ENCODE data around the gene APOL6. TPM values are rescaled to one million over a fixed set of nuclear protein-coding genes. Genes with fewer than 3 reads are reported as not detected.
A peak's percentile ranks its signal among the peaks of the same experiment; 100 is the strongest.

The APOL6 gene
- total RNA-seq, 1 donor from 2014 or later, result 4.8 TPM

DNA sequence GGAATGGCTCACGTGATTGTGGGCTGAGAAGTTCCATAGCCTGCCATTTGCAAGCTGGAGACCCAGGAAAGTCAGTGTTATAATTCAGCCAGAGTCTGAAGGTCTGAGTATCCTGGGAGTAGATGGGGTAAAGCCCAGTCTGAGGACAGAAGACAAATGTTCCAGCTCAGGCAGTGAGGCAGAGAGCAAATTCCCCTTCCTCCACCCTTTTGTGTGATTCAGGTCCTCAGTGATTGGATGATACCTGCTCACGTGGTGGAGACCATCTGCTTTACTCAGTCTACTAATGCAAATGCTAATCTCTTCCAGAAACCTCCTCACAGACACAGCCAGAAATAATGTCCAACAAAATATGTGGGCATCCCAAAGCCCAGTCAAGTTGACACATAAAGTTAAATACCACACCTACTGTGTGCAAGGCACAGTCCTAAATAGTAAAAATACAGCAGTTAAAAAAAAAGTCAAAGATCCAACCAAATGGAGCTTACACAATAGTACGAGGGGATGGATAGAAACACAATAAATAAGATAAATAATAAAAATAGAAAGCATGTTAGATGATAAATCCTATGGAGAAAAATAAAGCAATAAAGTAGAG, 13.2 kb upstream of the APOL6 start:
- H3K4me3 ChIP-seq, result no peak overlapping the region
- no peaks in the 10 kb centered on the region for H3K36me3 ChIP-seq
- no peak for DNase-seq
- H3K27ac ChIP-seq (replicated peaks), result no peak overlapping the region
- no peaks in the 10 kb centered on the region for H3K9me3 ChIP-seq (replicated peaks)
- no peaks in the 10 kb centered on the region for H3K27me3 ChIP-seq (ENCODE audit: low read depth)
- H3K4me1 ChIP-seq, result peaks cover 31% of the 10 kb centered on the region
- intact Hi-C loops (cut with micrococcal nuclease), result no loop called here
- TF ChIP-seq, protein P1, sequence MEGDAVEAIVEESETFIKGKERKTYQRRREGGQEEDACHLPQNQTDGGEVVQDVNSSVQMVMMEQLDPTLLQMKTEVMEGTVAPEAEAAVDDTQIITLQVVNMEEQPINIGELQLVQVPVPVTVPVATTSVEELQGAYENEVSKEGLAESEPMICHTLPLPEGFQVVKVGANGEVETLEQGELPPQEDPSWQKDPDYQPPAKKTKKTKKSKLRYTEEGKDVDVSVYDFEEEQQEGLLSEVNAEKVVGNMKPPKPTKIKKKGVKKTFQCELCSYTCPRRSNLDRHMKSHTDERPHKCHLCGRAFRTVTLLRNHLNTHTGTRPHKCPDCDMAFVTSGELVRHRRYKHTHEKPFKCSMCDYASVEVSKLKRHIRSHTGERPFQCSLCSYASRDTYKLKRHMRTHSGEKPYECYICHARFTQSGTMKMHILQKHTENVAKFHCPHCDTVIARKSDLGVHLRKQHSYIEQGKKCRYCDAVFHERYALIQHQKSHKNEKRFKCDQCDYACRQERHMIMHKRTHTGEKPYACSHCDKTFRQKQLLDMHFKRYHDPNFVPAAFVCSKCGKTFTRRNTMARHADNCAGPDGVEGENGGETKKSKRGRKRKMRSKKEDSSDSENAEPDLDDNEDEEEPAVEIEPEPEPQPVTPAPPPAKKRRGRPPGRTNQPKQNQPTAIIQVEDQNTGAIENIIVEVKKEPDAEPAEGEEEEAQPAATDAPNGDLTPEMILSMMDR (IDR thresholded peaks at IDR 0.05; ENCODE audit: borderline replicate concordance), result no peak

DNA sequence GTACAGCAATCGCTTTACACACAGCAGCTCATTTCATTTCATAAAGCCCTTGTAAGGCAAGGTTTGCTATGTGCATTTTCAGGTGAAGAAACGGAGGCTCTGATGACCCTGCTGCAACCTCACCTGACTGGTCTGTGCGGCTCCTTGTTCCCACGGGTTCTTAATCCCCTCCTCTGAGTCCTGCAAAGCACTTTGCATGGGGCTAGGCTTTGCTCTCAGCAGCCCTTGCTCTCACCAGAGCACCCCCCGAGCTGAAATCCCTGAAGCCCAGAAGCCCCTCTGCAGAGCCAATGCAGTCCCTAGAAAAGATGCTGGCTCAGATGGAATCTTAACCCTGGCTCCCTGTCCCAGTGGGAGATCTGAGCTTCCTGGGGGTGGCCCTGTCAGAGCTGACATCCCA, 11.0 kb upstream of the APOL6 start:
- TF ChIP-seq, protein P1 (IDR thresholded peaks at IDR 0.05; ENCODE audit: borderline replicate concordance), result no peak
- intact Hi-C loops (cut with micrococcal nuclease), result no loop called here
- Histone ChIP-seq H3K27ac (replicated peaks) (peak overlapping the region; percentile 93), H3K4me1 (peaks cover 46% of the 10 kb centered on the region), H3K9me3 (replicated peaks) (no peaks in the 10 kb centered on the region), H3K36me3 (no peaks in the 10 kb centered on the region), H3K4me3 (no peak overlapping the region), H3K27me3 (ENCODE audit: low read depth) (no peaks in the 10 kb centered on the region)
- DNase-seq, result no peak

- DNase-seq, result no peak
- peaks cover 49% of the 10 kb centered on the region for H3K4me1 ChIP-seq
Measured at GRCh38 chr22:35638001-35638400, 10.2 kb upstream of the APOL6 start.

GRCh38 chr22:35638410-35638809, 9.8 kb upstream of the APOL6 start:
- intact Hi-C loops (cut with micrococcal nuclease), result no loop called here
- H3K4me3 ChIP-seq, result peak overlapping the region; percentile 33

More at GRCh38 chr22:35638001-35638400, 10.2 kb upstream of the APOL6 start:
- Histone ChIP-seq H3K36me3 (no peaks in the 10 kb centered on the region), H3K9me3 (replicated peaks) (no peaks in the 10 kb centered on the region), H3K4me3 (peak overlapping the region; percentile 33), H3K27ac (replicated peaks) (peak overlapping the region; percentile 93), H3K27me3 (ENCODE audit: low read depth) (no peaks in the 10 kb centered on the region)
- intact Hi-C loops (cut with micrococcal nuclease), result no loop called here
- TF ChIP-seq, protein P1 (IDR thresholded peaks at IDR 0.05; ENCODE audit: borderline replicate concordance), result no peak

GRCh38 chr22:35641494-35642120, 6.6 kb upstream of the APOL6 start:
- H3K4me3 ChIP-seq, result no peak overlapping the region
- intact Hi-C loops (cut with micrococcal nuclease), result no loop called here

More at GRCh38 chr22:35638410-35638809, 9.8 kb upstream of the APOL6 start:
- Histone ChIP-seq H3K27me3 (ENCODE audit: low read depth) (no peaks in the 10 kb centered on the region), H3K9me3 (replicated peaks) (no peaks in the 10 kb centered on the region), H3K27ac (replicated peaks) (peak overlapping the region; percentile 93), H3K4me1 (peaks cover 49% of the 10 kb centered on the region), H3K36me3 (no peaks in the 10 kb centered on the region)
- peak; percentile 91 for DNase-seq
- TF ChIP-seq, protein P1 (IDR thresholded peaks at IDR 0.05; ENCODE audit: borderline replicate concordance), result no peak

More at GRCh38 chr22:35641494-35642120, 6.6 kb upstream of the APOL6 start:
- peaks cover 52% of the 10 kb centered on the region for H3K4me1 ChIP-seq
- H3K27me3 ChIP-seq (ENCODE audit: low read depth), result no peaks in the 10 kb centered on the region
- no peaks in the 10 kb centered on the region for H3K36me3 ChIP-seq
- TF ChIP-seq, protein P1 (IDR thresholded peaks at IDR 0.05; ENCODE audit: borderline replicate concordance), result no peak
- no peak for DNase-seq
- no peak overlapping the region for H3K27ac ChIP-seq (replicated peaks)
- no peaks in the 10 kb centered on the region for H3K9me3 ChIP-seq (replicated peaks)

Measured in left ventricle myocardium inferior (tissue), 1 donor.